ENCODE measurements around the gene SCRN3. TPM values are rescaled to one million over a fixed set of nuclear protein-coding genes. Genes with fewer than 3 reads are reported as not detected.

SCRN3 gene
- total RNA-seq, 1 experiment from 2014 or later: 7.7 TPM

- H3K4me1 ChIP-seq (ENCODE audit: control insufficient read depth in 1 of 2, insufficient read depth in 2 of 2, low read length in 2 of 2): peaks cover 10 to 13% of the 10 kb centered on the region in 2 experiments
- CTCF ChIA-PET: no interaction called here
- no peak for ATAC-seq
These were observed 42.8 kb downstream of the SCRN3 start for GRCh38 chr2:174438146-174438886.

More at GRCh38 chr2:174438146-174438886, 42.8 kb downstream of the SCRN3 start:
- intact Hi-C loops (cut with micrococcal nuclease): no loop called here
- BruUV-seq (replicated peaks): no TSS peak
- H3K27ac ChIP-seq (ENCODE audit: low read depth, low read length): no peak overlapping the region
- no peaks in the 10 kb centered on the region for H3K27me3 ChIP-seq (ENCODE audit: insufficient read depth, low read length)
- H3K9me2 ChIP-seq (ENCODE audit: insufficient read depth): no peaks in the 10 kb centered on the region
- TF ChIP-seq JUND (IDR thresholded peaks at IDR 0.05) (no peak), CEBPB (IDR thresholded peaks at IDR 0.05; ENCODE audit: low read depth) (no peak), ELF1 (IDR thresholded peaks at IDR 0.05; ENCODE audit: borderline replicate concordance, low read depth) (no peak), EZH2phosphoT487 (IDR thresholded peaks at IDR 0.05; ENCODE audit: borderline replicate concordance) (no peak), POLR2A (IDR thresholded peaks at IDR 0.05; ENCODE audit: borderline replicate concordance, extremely low read depth, insufficient read depth, insufficient read length) (no peak), EZH2 (IDR thresholded peaks at IDR 0.05) (no peak), TCF7L2 (IDR thresholded peaks at IDR 0.05; ENCODE audit: borderline replicate concordance, extremely low read depth, insufficient read depth, insufficient read length) (no peak), SIN3A (IDR thresholded peaks at IDR 0.05; ENCODE audit: low read depth) (no peak), POLR2AphosphoS5 (IDR thresholded peaks at IDR 0.05; ENCODE audit: low read depth, low read length) (no peak), ZBTB33 (IDR thresholded peaks at IDR 0.05; ENCODE audit: extremely low read depth, insufficient replicate concordance, low read length) (no peak)
- TF ChIP-seq, protein P1, sequence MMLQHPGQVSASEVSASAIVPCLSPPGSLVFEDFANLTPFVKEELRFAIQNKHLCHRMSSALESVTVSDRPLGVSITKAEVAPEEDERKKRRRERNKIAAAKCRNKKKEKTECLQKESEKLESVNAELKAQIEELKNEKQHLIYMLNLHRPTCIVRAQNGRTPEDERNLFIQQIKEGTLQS (IDR thresholded peaks at IDR 0.05): no peak
- no peak overlapping the region for H3K4me3 ChIP-seq (replicated peaks in 1 of 2; ENCODE audit: low read depth in 1 of 2, low read length in 2 of 2)
- H3K79me2 ChIP-seq (ENCODE audit: insufficient read depth, low read length): no peaks in the 10 kb centered on the region
- no peak overlapping the region for H3K9ac ChIP-seq (ENCODE audit: low read length)
- POLR2A ChIA-PET: no interaction called here
- no peaks in the 10 kb centered on the region for H3K36me3 ChIP-seq (ENCODE audit: control insufficient read depth in 1 of 2, insufficient read depth in 2 of 2, low read length in 2 of 2)
- H2AFZ ChIP-seq (ENCODE audit: low read depth, low read length, poor library complexity, severe bottlenecking): no peak overlapping the region
- DNase-seq (ENCODE audit: low read depth, low spot score): no peak
- H4K20me1 ChIP-seq (ENCODE audit: insufficient read depth): no peaks in the 10 kb centered on the region
- H3K4me2 ChIP-seq (ENCODE audit: low read length): no peak overlapping the region
- H3K9me3 ChIP-seq (ENCODE audit: control insufficient read depth in 1 of 2, insufficient read depth in 1 of 2, low read depth in 1 of 2, low read length in 2 of 2): no peaks in the 10 kb centered on the region
- RAD21 ChIA-PET (ENCODE audit: low non-redundant PET in 1 of 2, low total read pairs in 2 of 2, uncharacterized antibody in 2 of 2, unreplicated experiment in 2 of 2): no interaction called here

Data from HCT116 (cell line).